HCT116 (cell line): ENCODE results near the gene ZNF169. TPM values are rescaled to one million over a fixed set of nuclear protein-coding genes. Genes with fewer than 3 reads are reported as not detected.

Experiments
- ATAC-seq: fragments of 200-7000 bp; cut with Tn5 transposase; 2 replicates; pipeline ENCODE4 v1.9.1; 2020; ENCODE audit warnings: mild to moderate bottlenecking, moderate library complexity
- BruUV-seq: library from RNA; stranded (reverse); fragments of 400-500 nt; replicated peaks from 2 replicates; lab custom pipeline; 2021; lab: Mats Ljungman, UMichigan
- CTCF ChIA-PET: fragments of 300-600 bp; sonication (Branson Sonifier 250); formaldehyde crosslinking; loops from one replicate; lab custom pipeline; 2021; ENCODE audit warnings: antibody characterized with exemption; lab: Charles Lee
- POLR2A ChIA-PET: fragments of 300-600, 350-600 bp; sonication (Branson Sonifier 250); formaldehyde crosslinking; loops from one replicate; lab custom pipeline; 2021; ENCODE audit warnings: antibody characterized with exemption; lab: Charles Lee
- RAD21 ChIA-PET, 2 experiments: fragments of 300-600 bp; sonication (Branson Sonifier 250); formaldehyde crosslinking; loops; one replicate each; lab custom pipeline; 2023; ENCODE audit warnings: low total read pairs in 2 of 2; ENCODE audit not compliant: uncharacterized antibody in 2 of 2, unreplicated experiment in 2 of 2, low non-redundant PET in 1 of 2; lab: Charles Lee
- DNase-seq: peaks from one replicate; pipeline ENCODE4 v3.0.0-alpha.2; 2010; ENCODE audit warnings: low read depth, low spot score
- H2AFZ ChIP-seq: fragments of 200-600 bp; shearing (Covaris generic), sonication (generic); 2 replicates; pipeline ENCODE4 v1.6.1; 2017; ENCODE audit warnings: low read depth, mixed run types, mixed read lengths, antibody characterized with exemption, low read length; ENCODE audit not compliant: poor library complexity, severe bottlenecking
- H3K27ac ChIP-seq: 2 replicates; pipeline ENCODE4 v1.5.1; 2012; ENCODE audit warnings: low read depth, low read length
- H3K27me3 ChIP-seq: fragments of 200-600 bp; sonication (generic); 2 replicates; pipeline ENCODE4 v1.6.1; 2016; ENCODE audit warnings: mixed run types, low read length, mixed read lengths; ENCODE audit not compliant: insufficient read depth
- H3K36me3 ChIP-seq, 2 experiments: fragments of 200-500 bp in 1 of 2; fragments of 200-600 bp in 1 of 2; sonication (Bioruptor generic) in 1 of 2; sonication (generic) in 1 of 2; 2 replicates each; pipeline versions ENCODE4 v1.5.1 to v1.6.1; 2014 to 2016; ENCODE audit warnings: low read length in 2 of 2, inconsistent platforms in 1 of 2, mixed read lengths in 1 of 2, mixed run types in 1 of 2; ENCODE audit not compliant: insufficient read depth in 2 of 2, control insufficient read depth in 1 of 2
- H3K4me1 ChIP-seq, 2 experiments: fragments of 200-600 bp in 1 of 2; sonication (generic) in 1 of 2; 2 replicates each; pipeline versions ENCODE4 v1.5.1 to v1.6.1; 2012 to 2017; ENCODE audit warnings: low read length in 2 of 2, inconsistent platforms in 1 of 2, mild to moderate bottlenecking in 1 of 2, mixed read lengths in 1 of 2, mixed run types in 1 of 2, moderate library complexity in 1 of 2; ENCODE audit not compliant: insufficient read depth in 2 of 2, control insufficient read depth in 1 of 2
- H3K4me2 ChIP-seq: fragments of 200-600 bp; sonication (generic); 2 replicates; pipeline ENCODE4 v1.6.1; 2017; ENCODE audit warnings: mixed run types, low read length, mixed read lengths
- H3K4me3 ChIP-seq, 2 experiments: fragments of 200-600 bp in 1 of 2; sonication (generic) in 1 of 2; replicated peaks in 1 of 2; 2 replicates each; pipeline ENCODE4 v1.5.1; 2011 to 2016; ENCODE audit warnings: low read length in 2 of 2, control low read depth in 1 of 2, low read depth in 1 of 2, mild to moderate bottlenecking in 1 of 2, mixed read lengths in 1 of 2, mixed run types in 1 of 2
- H3K79me2 ChIP-seq: fragments of 200-600 bp; sonication (generic); 2 replicates; pipeline ENCODE4 v1.6.1; 2017; ENCODE audit warnings: mild to moderate bottlenecking, mixed run types, low read length, moderate library complexity, mixed read lengths; ENCODE audit not compliant: insufficient read depth
- H3K9ac ChIP-seq: fragments of 200-600 bp; sonication (generic); 2 replicates; pipeline ENCODE4 v1.6.1; 2016; ENCODE audit warnings: low read length, mixed read lengths
- H3K9me2 ChIP-seq: fragments of 200-600 bp; sonication (generic), shearing (Covaris generic); 2 replicates; pipeline ENCODE4 v1.6.1; 2017; ENCODE audit warnings: mixed run types, mild to moderate bottlenecking, moderate library complexity; ENCODE audit not compliant: insufficient read depth
- H3K9me3 ChIP-seq, 2 experiments: fragments of 200-500 bp in 1 of 2; fragments of 200-600 bp in 1 of 2; sonication (Bioruptor generic) in 1 of 2; sonication (generic) in 1 of 2; 2 replicates each; pipeline ENCODE4 v1.6.1; 2014 to 2017; ENCODE audit warnings: low read length in 2 of 2, mixed read lengths in 2 of 2, inconsistent platforms in 1 of 2, low read depth in 1 of 2, mild to moderate bottlenecking in 1 of 2, mixed run types in 1 of 2, moderate library complexity in 1 of 2; ENCODE audit not compliant: control insufficient read depth in 1 of 2, insufficient read depth in 1 of 2
- H4K20me1 ChIP-seq: fragments of 200-600 bp; sonication (generic), shearing (Covaris generic); 2 replicates; pipeline ENCODE4 v1.6.1; 2017; ENCODE audit warnings: mixed run types, mild to moderate bottlenecking, moderate library complexity; ENCODE audit not compliant: insufficient read depth
- CBX3 ChIP-seq: IDR thresholded peaks from 2 replicates; pipeline ENCODE4 v1.6.1; 2012; ENCODE audit warnings: low read depth
- CEBPB ChIP-seq: IDR thresholded peaks from 2 replicates; pipeline ENCODE4 v1.6.1; 2012; ENCODE audit warnings: low read depth
- CTCF ChIP-seq, 3 experiments: fragments of 200-600 bp in 1 of 3; sonication (generic) in 1 of 3; IDR thresholded peaks in 2 of 3; conservative IDR thresholded peaks in 1 of 3; 2 replicates each; pipeline ENCODE4 v1.5.1; 2012 to 2017; ENCODE audit warnings: low read depth in 2 of 3, low read length in 2 of 3, antibody characterized with exemption in 1 of 3, borderline replicate concordance in 1 of 3, control low read depth in 1 of 3, mild to moderate bottlenecking in 1 of 3, mixed read lengths in 1 of 3, mixed run types in 1 of 3, moderate library complexity in 1 of 3; ENCODE audit not compliant: insufficient read depth in 1 of 3
- EZH2 ChIP-seq: fragments of 200-600 bp; sonication (generic); IDR thresholded peaks from 2 replicates; pipeline ENCODE4 v1.6.1; 2017; ENCODE audit warnings: antibody characterized with exemption, mixed run types
- EZH2phosphoT487 ChIP-seq: fragments of 200-600 bp; IDR thresholded peaks from 2 replicates; pipeline ENCODE4 v1.6.1; 2018; ENCODE audit warnings: antibody characterized with exemption, borderline replicate concordance
- JUND ChIP-seq: IDR thresholded peaks from 2 replicates; pipeline ENCODE4 v1.6.1; 2012
- RAD21 ChIP-seq: IDR thresholded peaks from 2 replicates; pipeline ENCODE4 v1.6.1; 2012; ENCODE audit warnings: low read depth, mild to moderate bottlenecking
- REST ChIP-seq: IDR thresholded peaks from 2 replicates; pipeline ENCODE4 v1.6.1; 2012; ENCODE audit warnings: low read depth
- SIN3A ChIP-seq: IDR thresholded peaks from 2 replicates; pipeline ENCODE4 v1.6.1; 2012; ENCODE audit warnings: low read depth
- SP1 ChIP-seq: IDR thresholded peaks from 2 replicates; pipeline ENCODE4 v1.6.1; 2012; ENCODE audit warnings: low read depth
- SRF ChIP-seq: IDR thresholded peaks from 2 replicates; pipeline ENCODE4 v1.6.1; 2012; ENCODE audit warnings: low read depth
- ZFX ChIP-seq: fragments of 450-650 bp; IDR thresholded peaks from 2 replicates; pipeline ENCODE4 v1.6.1; 2017
- ZNF274 ChIP-seq: fragments of 200-500 bp; sonication (Bioruptor generic); IDR thresholded peaks from 2 replicates; pipeline ENCODE4 v1.6.1; 2014; ENCODE audit warnings: mild to moderate bottlenecking, low read depth, low read length, inconsistent platforms
- intact Hi-C: fragments of 100-400 bp; cut with micrococcal nuclease; formaldehyde crosslinking; loops from 2 replicates; pipeline ENCODE4 v1.10.0; 2022
- total RNA-seq: library from RNA; stranded (reverse); gene quantifications from one replicate; pipeline ENCODE4 v1.2.1, GENCODE V29; 2021; ENCODE audit not compliant: unreplicated experiment

ZNF169 gene
- total RNA-seq, 1 experiment from 2014 or later, result 5.4 TPM

- Histone ChIP-seq H3K9me2 (no peaks in the 10 kb centered on the region), H3K4me3 (no peak overlapping the region), H3K79me2 (no peaks in the 10 kb centered on the region), H3K4me2 (no peak overlapping the region), H3K27me3 (no peaks in the 10 kb centered on the region), H3K9me3 (no peaks in the 10 kb centered on the region), H3K27ac (no peak overlapping the region), H2AFZ (no peak overlapping the region), H3K9ac (no peak overlapping the region), H4K20me1 (no peaks in the 10 kb centered on the region), H3K4me1 (no peaks in the 10 kb centered on the region), H3K36me3 (no peaks in the 10 kb centered on the region)
- intact Hi-C loops, result no loop called here
- BruUV-seq, result no TSS peak
- RAD21 ChIA-PET, result no interaction called here
- ATAC-seq, result no peak
- CTCF ChIA-PET, result interaction anchor here (3.8 to 5.2 kb wide), 2 partner anchors 146 to 197 kb away, joined by 56 to 133 read pairs; no protein-coding TSS in a partner anchor
- POLR2A ChIA-PET, result no interaction called here
- TF ChIP-seq CTCF (IDR thresholded peaks at IDR 0.05 in 2 of 3, conservative IDR thresholded peaks at IDR 0.05 in 1 of 3; ENCODE audit: borderline replicate concordance in 1 of 3, insufficient read depth in 1 of 3, low read depth in 2 of 3, low read length in 2 of 3) (no peak), ZFX (no peak), CEBPB (no peak), EZH2phosphoT487 (no peak), EZH2 (no peak), SP1 (no peak), ZNF274 (no peak), JUND (no peak), REST (no peak), SRF (no peak), RAD21 (no peak), SIN3A (no peak), CBX3 (no peak)
- no peak for DNase-seq
These were observed 48.2 kb upstream of the ZNF169 start for GRCh38 chr9:94210616-94211603.
